ENCODE data around the gene ARMC2.
"Not testable (repeated sequence)": the region's sequence is repeated elsewhere in the genome, so short reads cannot be mapped to it uniquely, and the experiment has no call there.

ARMC2 gene

GRCh38 chr6:108884211-108885059 lies 36.2 kb downstream of the ARMC2 start:
- TF ChIP-seq CTCF (IDR thresholded peaks at IDR 0.05; ENCODE audit: low read depth, low read length, missing control alignments) = no peak
- in situ Hi-C loops (cut with HindIII; ENCODE audit: low sequenced_read_pairs) = no loop called here
- DNase-seq (ENCODE audit: low read depth) = no peak
- no peak overlapping the region for H3K4me3 ChIP-seq (ENCODE audit: low read depth, low read length)

GRCh38 chr6:108888052-108888451 lies 39.8 kb downstream of the ARMC2 start:
- in situ Hi-C loops (cut with HindIII; ENCODE audit: low sequenced_read_pairs) = no loop called here
- no peak overlapping the region for H3K4me3 ChIP-seq (ENCODE audit: low read depth, low read length)
- TF ChIP-seq CTCF (IDR thresholded peaks at IDR 0.05; ENCODE audit: low read depth, low read length, missing control alignments) = no peak

GRCh38 chr6:108888745-108889144 lies 40.5 kb downstream of the ARMC2 start:
- in situ Hi-C loops (cut with HindIII; ENCODE audit: low sequenced_read_pairs) = no loop called here
- no peak overlapping the region for H3K4me3 ChIP-seq (ENCODE audit: low read depth, low read length)
- no peak for DNase-seq (ENCODE audit: low read depth)
- no peak for TF ChIP-seq CTCF (IDR thresholded peaks at IDR 0.05; ENCODE audit: low read depth, low read length, missing control alignments)

More at GRCh38 chr6:108888052-108888451, 39.8 kb downstream of the ARMC2 start:
- DNase-seq (ENCODE audit: low read depth) = no peak

- in situ Hi-C loops (cut with HindIII; ENCODE audit: low sequenced_read_pairs); H3K4me3 ChIP-seq (ENCODE audit: low read depth, low read length); DNase-seq (ENCODE audit: low read depth): not testable (repeated sequence)
Observed at GRCh38 chr6:108890898-108891297, 42.7 kb downstream of the ARMC2 start.

GRCh38 chr6:108895571-108895970 lies 47.3 kb downstream of the ARMC2 start:
- in situ Hi-C loops (cut with HindIII; ENCODE audit: low sequenced_read_pairs) = no loop called here
- no peak overlapping the region for H3K4me3 ChIP-seq (ENCODE audit: low read depth, low read length)
- TF ChIP-seq CTCF (IDR thresholded peaks at IDR 0.05; ENCODE audit: low read depth, low read length, missing control alignments) = no peak
- DNase-seq (ENCODE audit: low read depth) = no peak

- in situ Hi-C loops (cut with HindIII; ENCODE audit: low sequenced_read_pairs) = no loop called here
- TF ChIP-seq CTCF (IDR thresholded peaks at IDR 0.05; ENCODE audit: low read depth, low read length, missing control alignments) = no peak
- peak; percentile 91 for DNase-seq (ENCODE audit: low read depth)
- no peak overlapping the region for H3K4me3 ChIP-seq (ENCODE audit: low read depth, low read length)
Observed at GRCh38 chr6:108896111-108896661, 48.0 kb downstream of the ARMC2 start.

- in situ Hi-C loops (cut with HindIII; ENCODE audit: low sequenced_read_pairs) = no loop called here
- H3K4me3 ChIP-seq (ENCODE audit: low read depth, low read length) = no peak overlapping the region
- TF ChIP-seq CTCF (IDR thresholded peaks at IDR 0.05; ENCODE audit: low read depth, low read length, missing control alignments) = no peak
- DNase-seq (ENCODE audit: low read depth) = no peak
Observed at GRCh38 chr6:108897371-108897770, 49.1 kb downstream of the ARMC2 start.

Measured in astrocyte of the cerebellum (primary cell).